ENCODE results near the gene SELE. TPM values are rescaled to one million over a fixed set of nuclear protein-coding genes. Genes with fewer than 3 reads are reported as not detected.
A peak's percentile ranks its signal among the peaks of the same experiment; 100 is the strongest.
"Not testable (repeated sequence)": the region's sequence is repeated elsewhere in the genome, so short reads cannot be mapped to it uniquely, and the experiment has no call there.

The SELE gene
- polyA plus RNA-seq, 3 donors = not detected

DNA sequence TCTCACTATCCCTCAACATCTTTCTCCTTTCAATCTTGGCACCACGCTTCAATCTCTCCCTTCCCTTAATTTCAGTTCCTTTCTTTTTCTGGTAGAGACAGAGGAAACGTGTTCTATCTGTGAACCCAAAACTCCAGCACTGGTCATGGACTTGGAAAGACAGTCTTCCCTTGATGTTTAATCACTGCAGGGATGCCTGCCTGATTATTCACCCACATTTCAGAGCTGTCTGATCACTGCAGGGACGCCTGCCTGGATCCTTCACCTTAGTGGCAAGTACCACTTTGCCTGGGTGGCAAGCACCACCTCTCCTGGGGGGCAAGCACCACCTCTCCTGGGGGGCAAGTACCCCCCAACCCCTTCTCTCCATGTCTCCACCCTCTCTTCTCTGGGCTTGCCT is 50.2 kb downstream of the SELE start:
- H3K9ac ChIP-seq (ENCODE audit: insufficient read depth, low read length, poor library complexity, severe bottlenecking) = no peak overlapping the region
- no peak for DNase-seq
- no peak overlapping the region for H2AFZ ChIP-seq (ENCODE audit: insufficient read depth, low read depth, low read length, poor library complexity, severe bottlenecking)
- H3K79me2 ChIP-seq (ENCODE audit: insufficient read depth, low read length) = no peaks in the 10 kb centered on the region
- no peak overlapping the region for H3K4me3 ChIP-seq (replicated peaks in 1 of 3; ENCODE audit: low read depth in 2 of 3, low read length in 3 of 3)
- H3K27me3 Mint-ChIP-seq (ENCODE audit: low read depth in 3 of 3) = peaks cover 0 to 2% (median 0%) of the 10 kb centered on the region in 3 donors
- intact Hi-C loops (cut with micrococcal nuclease) = no loop called here
- no peak for TF ChIP-seq CTCF (IDR thresholded peaks at IDR 0.05)
- H3K36me3 Mint-ChIP-seq = peaks cover 0 to under 1% of the 10 kb centered on the region in 2 donors
- no peaks in the 10 kb centered on the region for H4K20me1 ChIP-seq (ENCODE audit: insufficient read depth, low read length)
- no peaks in the 10 kb centered on the region for H3K9me3 Mint-ChIP-seq
- no peak overlapping the region for H3K4me2 ChIP-seq (replicated peaks; ENCODE audit: extremely low read depth, low read length, poor library complexity, severe bottlenecking)
- peaks cover 4% of the 10 kb centered on the region for H3K4me1 Mint-ChIP-seq
- H3K27ac Mint-ChIP-seq = peak overlapping the region in 1 of 7 donors; percentile 10
- 70% methylated on average over 2 of the region's 3 CpGs for whole genome bisulfite sequencing (ENCODE audit: insufficient coverage)
- H3K4me3 Mint-ChIP-seq = no peak overlapping the region
- H3K4me1 ChIP-seq (ENCODE audit: control insufficient read depth in 1 of 2, insufficient read depth in 2 of 2, low read length in 2 of 2) = peaks cover 6% of the 10 kb centered on the region in 2 donors
- no peak overlapping the region for H3K27ac ChIP-seq (ENCODE audit: low read depth in 1 of 2, low read length in 2 of 2)
- H3K27me3 ChIP-seq (ENCODE audit: control insufficient read depth in 2 of 2, insufficient read depth in 2 of 2, low read length in 2 of 2) = no peaks in the 10 kb centered on the region
- no peaks in the 10 kb centered on the region for H3K36me3 ChIP-seq (replicated peaks in 1 of 2; ENCODE audit: control insufficient read depth in 1 of 2, insufficient read depth in 2 of 2, low read length in 2 of 2)
- H3K9me3 ChIP-seq (replicated peaks in 1 of 2; ENCODE audit: control insufficient read depth in 1 of 2, insufficient read depth in 1 of 2, low read length in 2 of 2) = no peaks in the 10 kb centered on the region

DNA sequence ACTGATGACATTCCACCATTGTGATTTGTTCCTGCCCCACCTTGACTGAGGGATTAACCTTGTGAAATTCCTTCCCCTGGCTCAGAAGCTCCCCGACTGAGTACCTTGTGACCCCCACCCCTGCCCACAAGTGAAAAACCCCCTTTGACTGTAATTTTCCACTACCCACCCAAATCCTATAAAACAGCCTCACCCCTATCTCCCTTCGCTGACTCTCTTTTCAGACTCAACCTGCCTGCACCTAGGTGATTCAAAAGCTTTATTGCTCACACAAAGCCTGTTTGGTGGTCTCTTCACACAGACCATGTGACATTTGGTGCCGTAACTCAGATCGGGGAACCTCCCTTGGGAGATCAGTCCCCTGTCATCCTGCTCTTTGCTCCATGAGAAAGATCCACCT is 50.7 kb downstream of the SELE start:
- H3K36me3 Mint-ChIP-seq; H3K9ac ChIP-seq (ENCODE audit: insufficient read depth, low read length, poor library complexity, severe bottlenecking); H3K9me3 ChIP-seq (replicated peaks in 1 of 2; ENCODE audit: control insufficient read depth in 1 of 2, insufficient read depth in 1 of 2, low read length in 2 of 2); DNase-seq; intact Hi-C loops (cut with micrococcal nuclease); H3K27me3 Mint-ChIP-seq (ENCODE audit: low read depth in 3 of 3); H3K27ac ChIP-seq (ENCODE audit: low read depth in 1 of 2, low read length in 2 of 2); H4K20me1 ChIP-seq (ENCODE audit: insufficient read depth, low read length); H3K9me3 Mint-ChIP-seq; H3K4me3 ChIP-seq (replicated peaks in 1 of 3; ENCODE audit: low read depth in 2 of 3, low read length in 3 of 3); H3K4me3 Mint-ChIP-seq; H3K27me3 ChIP-seq (ENCODE audit: control insufficient read depth in 2 of 2, insufficient read depth in 2 of 2, low read length in 2 of 2); H2AFZ ChIP-seq (ENCODE audit: insufficient read depth, low read depth, low read length, poor library complexity, severe bottlenecking); H3K79me2 ChIP-seq (ENCODE audit: insufficient read depth, low read length); H3K4me1 Mint-ChIP-seq; H3K4me1 ChIP-seq (ENCODE audit: control insufficient read depth in 1 of 2, insufficient read depth in 2 of 2, low read length in 2 of 2); H3K4me2 ChIP-seq (replicated peaks; ENCODE audit: extremely low read depth, low read length, poor library complexity, severe bottlenecking); H3K36me3 ChIP-seq (replicated peaks in 1 of 2; ENCODE audit: control insufficient read depth in 1 of 2, insufficient read depth in 2 of 2, low read length in 2 of 2): not testable (repeated sequence)
- H3K27ac Mint-ChIP-seq = peak overlapping the region in 1 of 7 donors; percentile 10
- WGBS (ENCODE audit: insufficient coverage) = 89% methylated on average over 4 of the region's 4 CpGs

Data from CD14-positive monocyte (primary cell).